ENCODE data around the gene CFAP46.

GRCh38 chr10:132766291-132766690, 176.1 kb downstream of the CFAP46 start:
- no peak for TF ChIP-seq CTCF (IDR thresholded peaks at IDR 0.05)
- no peak for TF ChIP-seq POLR2A (IDR thresholded peaks at IDR 0.05)

Data from uterus (tissue), 2 donors.